HepG2 (cell line): ENCODE measurements around the gene ARVCF. TPM values are rescaled to one million over a fixed set of nuclear protein-coding genes. Genes with fewer than 3 reads are reported as not detected.

Experiments used
- ATAC-seq: fragments of 200-7000 bp; cut with Tn5 transposase; 3 replicates; pipeline ENCODE4 v1.9.1; 2020; ENCODE audit warnings: mild to moderate bottlenecking, moderate library complexity
- BruUV-seq: library from RNA; stranded (reverse); fragments of 400-500 nt; replicated peaks from 2 replicates; lab custom pipeline; 2021; lab: Mats Ljungman, UMichigan
- CTCF ChIA-PET: fragments of 300-600 bp; formaldehyde crosslinking; extraction: SDS; loops from one replicate; lab custom pipeline; 2021; ENCODE audit warnings: low total read pairs, inconsistent platforms, low intra/inter-chr PET ratio; lab: Yijun Ruan, JAX
- POLR2A ChIA-PET: fragments of 350-600 bp; sonication (Branson Sonifier 250); formaldehyde crosslinking; loops from one replicate; lab custom pipeline; 2020; ENCODE audit warnings: antibody characterized with exemption, inconsistent platforms; lab: Yijun Ruan, JAX
- DNase-seq: peaks from one replicate; pipeline ENCODE4 v3.0.0-alpha.2; 2015; ENCODE audit warnings: low spot score
- FAIRE-seq: peaks from 3 replicates; lab custom pipeline; 2011; peaks lifted over from hg19 to GRCh38; lab: Jason Lieb, UNC
- H2AFZ ChIP-seq: one replicate; pipeline ENCODE4 v1.6.1; 2011; ENCODE audit warnings: low read length, inconsistent platforms
- H3K27ac ChIP-seq: fragments of 300-600 bp; 3 replicates; pipeline ENCODE4 v1.8.0; 2011; ENCODE audit warnings: mixed run types, mild to moderate bottlenecking, mixed read lengths, low read length, inconsistent platforms; ENCODE audit not compliant: insufficient read depth; ENCODE audit errors: extremely low read length
- H3K27me3 ChIP-seq, 2 experiments: fragments of 200-600 bp in 1 of 2; 2 replicates in 1 of 2; 3 replicates in 1 of 2; pipeline versions ENCODE4 v1.6.0 to v1.8.0; 2011; ENCODE audit warnings: low read length in 2 of 2, mild to moderate bottlenecking in 2 of 2, moderate library complexity in 2 of 2, inconsistent platforms in 1 of 2; ENCODE audit not compliant: insufficient read depth in 2 of 2, control insufficient read depth in 1 of 2
- H3K36me3 ChIP-seq, 2 experiments: fragments of 200-600 bp in 1 of 2; replicated peaks in 1 of 2; 2 replicates in 1 of 2; 3 replicates in 1 of 2; pipeline versions ENCODE4 v1.5.1 to v1.8.0; 2011; ENCODE audit warnings: low read length in 2 of 2, inconsistent platforms in 1 of 2; ENCODE audit not compliant: insufficient read depth in 2 of 2, control insufficient read depth in 1 of 2
- H3K4me1 ChIP-seq: 2 replicates; pipeline ENCODE4 v1.5.1; 2012; ENCODE audit warnings: low read length, inconsistent platforms; ENCODE audit not compliant: insufficient read depth
- H3K4me2 ChIP-seq: 2 replicates; pipeline ENCODE4 v1.6.0; 2011; ENCODE audit warnings: low read depth, low read length, inconsistent platforms
- H3K4me3 ChIP-seq, 3 experiments: fragments of 200-600 bp in 1 of 3; sonication (generic), shearing (Covaris generic) in 1 of 3; replicated peaks in 1 of 3; 2 replicates each; pipeline ENCODE4 v1.5.1; 2011 to 2016; ENCODE audit warnings: low read length in 3 of 3, inconsistent platforms in 2 of 3, low read depth in 2 of 3, mild to moderate bottlenecking in 2 of 3, control low read depth in 1 of 3, mixed read lengths in 1 of 3; ENCODE audit not compliant: insufficient read depth in 1 of 3
- H3K79me2 ChIP-seq: one replicate; pipeline ENCODE4 v1.6.1; 2011; ENCODE audit warnings: low read length, inconsistent platforms; ENCODE audit not compliant: insufficient read depth
- H3K9ac ChIP-seq: 2 replicates; pipeline ENCODE4 v1.6.0; 2011; ENCODE audit warnings: mild to moderate bottlenecking, low read depth, low read length, inconsistent platforms; ENCODE audit not compliant: insufficient read depth
- H3K9me3 ChIP-seq: 2 replicates; pipeline ENCODE4 v1.5.1; 2012; ENCODE audit warnings: mild to moderate bottlenecking, low read length
- H4K20me1 ChIP-seq: 2 replicates; pipeline ENCODE4 v1.6.0; 2011; ENCODE audit warnings: inconsistent platforms, mild to moderate bottlenecking, low read length, moderate library complexity; ENCODE audit not compliant: insufficient read depth
- BHLHE40 ChIP-seq: IDR thresholded peaks from 2 replicates; pipeline ENCODE4 v1.6.1; 2011; ENCODE audit warnings: low read length, improper control_type of control experiment
- CHD2 ChIP-seq: IDR thresholded peaks from 2 replicates; pipeline ENCODE4 v1.6.1; 2011; ENCODE audit warnings: low read depth, low read length, improper control_type of control experiment
- HIVEP1 ChIP-seq: sonication (generic); formaldehyde crosslinking; IDR thresholded peaks from 2 replicates; pipeline ENCODE4 v1.4.0; 2020; ENCODE audit warnings: mild to moderate bottlenecking, missing genetic modification reagents
- KAT8 ChIP-seq: IDR thresholded peaks from 2 replicates; pipeline ENCODE4 v1.6.1; 2016; ENCODE audit warnings: missing genetic modification reagents, missing compliant biosample characterization
- MED8 ChIP-seq: sonication (generic); formaldehyde crosslinking; IDR thresholded peaks from 2 replicates; pipeline ENCODE4 v1.8.1; 2023; ENCODE audit warnings: mild to moderate bottlenecking, missing genetic modification reagents; ENCODE audit not compliant: insufficient replicate concordance
- PRMT3 ChIP-seq: sonication (generic); formaldehyde crosslinking; IDR thresholded peaks from 2 replicates; pipeline ENCODE4 v1.8.1; 2022; ENCODE audit warnings: low read depth, mild to moderate bottlenecking, moderate library complexity, missing genetic modification reagents, borderline replicate concordance
- TSC22D2 ChIP-seq: sonication (generic); formaldehyde crosslinking; IDR thresholded peaks from 2 replicates; pipeline ENCODE4 v1.5.1; 2020; ENCODE audit warnings: missing genetic modification reagents, mild to moderate bottlenecking, borderline replicate concordance
- YEATS4 ChIP-seq: sonication (generic); formaldehyde crosslinking; IDR thresholded peaks from 2 replicates; pipeline ENCODE4 v1.4.0; 2020; ENCODE audit warnings: missing genetic modification reagents, borderline replicate concordance
- ZBTB1 ChIP-seq: sonication (generic); formaldehyde crosslinking; IDR thresholded peaks from 2 replicates; pipeline ENCODE4 v1.4.0; 2020; ENCODE audit warnings: missing genetic modification reagents, borderline replicate concordance
- ZNF335 ChIP-seq: sonication (generic); formaldehyde crosslinking; IDR thresholded peaks from 2 replicates; pipeline ENCODE4 v1.4.0; 2020; ENCODE audit warnings: missing genetic modification reagents
- ZNF564 ChIP-seq: sonication (generic); formaldehyde crosslinking; IDR thresholded peaks from 2 replicates; pipeline ENCODE4 v1.8.1; 2023; ENCODE audit warnings: mild to moderate bottlenecking, missing genetic modification reagents
- ZNF776 ChIP-seq: sonication (generic); formaldehyde crosslinking; IDR thresholded peaks from 2 replicates; pipeline ENCODE4 v1.4.0; 2020; ENCODE audit warnings: mild to moderate bottlenecking, missing genetic modification reagents
- ZSCAN22 ChIP-seq: sonication (generic); formaldehyde crosslinking; IDR thresholded peaks from 2 replicates; pipeline ENCODE4 v1.4.0; 2020; ENCODE audit warnings: mild to moderate bottlenecking, missing genetic modification reagents
- ZSCAN31 ChIP-seq: sonication (generic); formaldehyde crosslinking; IDR thresholded peaks from 2 replicates; pipeline ENCODE4 v1.5.0; 2020; ENCODE audit warnings: low read depth, mild to moderate bottlenecking, missing genetic modification reagents
- WGBS: methylation state at CpG from one replicate; pipeline ENCODE4 v1.1.6; 2017; ENCODE audit warnings: low lambda C conversion rate; 5-methylcytosine and 5-hydroxymethylcytosine counted together
- in situ Hi-C: cut with HindIII; loops from 2 replicates; pipeline ENCODE4 v1.10.0; 2017; ENCODE audit warnings: low pct_unique_long_range_greater_than_20kb; ENCODE audit not compliant: extremely low pct_ligation_motif_present
- intact Hi-C: fragments of 100-400 bp; cut with micrococcal nuclease; formaldehyde crosslinking; loops from one replicate; pipeline ENCODE4 v1.10.0; 2022; ENCODE audit not compliant: unreplicated experiment
- polyA plus RNA-seq, 8 experiments: library from polyadenylated mRNA; depleted of rRNA in 3 of 8; stranded (reverse) in 7 of 8; unstranded in 1 of 8; fragments of >200 nt; fragmentation: Illumina TruSeq in 4 of 8; extraction: Trizol in 4 of 8; gene quantifications; 2 replicates each; pipeline versions ENCODE4 v1.2.1 to v1.2.3, GENCODE V29; 2011 to 2016; ENCODE audit warnings: low read depth in 4 of 8, missing spikeins in 1 of 8, mixed read lengths in 1 of 8; ENCODE audit not compliant: insufficient read depth in 1 of 8
- total RNA-seq, 5 experiments: library from RNA; depleted of rRNA; stranded (reverse); fragments of >200 nt; fragmentation: Illumina TruSeq; extraction: Trizol; gene quantifications; 2 replicates each; pipeline ENCODE4 v1.2.3, GENCODE V29; 2016; ENCODE audit warnings: low read depth in 1 of 5
- TF ChIP-seq, protein P1 (sequence below): sonication (generic); formaldehyde crosslinking; conservative IDR thresholded peaks from 2 replicates; pipeline ENCODE4 v1.4.0; 2020; ENCODE audit warnings: missing genetic modification reagents
- TF ChIP-seq, protein P2 (sequence below): IDR thresholded peaks from 2 replicates; pipeline ENCODE4 v1.6.1; 2016; ENCODE audit warnings: low read depth, control low read depth
- TF ChIP-seq, protein P3 (sequence below): sonication (generic); formaldehyde crosslinking; IDR thresholded peaks from 2 replicates; pipeline ENCODE4 v1.8.1; 2023; ENCODE audit warnings: mild to moderate bottlenecking, missing genetic modification reagents

The ARVCF gene
- total and polyA plus RNA-seq, 2 of the 13 experiments (the other 11 are each of a cell fraction or from before 2014, with no cell fraction given) = 16.4 to 17.7 TPM

DNA sequence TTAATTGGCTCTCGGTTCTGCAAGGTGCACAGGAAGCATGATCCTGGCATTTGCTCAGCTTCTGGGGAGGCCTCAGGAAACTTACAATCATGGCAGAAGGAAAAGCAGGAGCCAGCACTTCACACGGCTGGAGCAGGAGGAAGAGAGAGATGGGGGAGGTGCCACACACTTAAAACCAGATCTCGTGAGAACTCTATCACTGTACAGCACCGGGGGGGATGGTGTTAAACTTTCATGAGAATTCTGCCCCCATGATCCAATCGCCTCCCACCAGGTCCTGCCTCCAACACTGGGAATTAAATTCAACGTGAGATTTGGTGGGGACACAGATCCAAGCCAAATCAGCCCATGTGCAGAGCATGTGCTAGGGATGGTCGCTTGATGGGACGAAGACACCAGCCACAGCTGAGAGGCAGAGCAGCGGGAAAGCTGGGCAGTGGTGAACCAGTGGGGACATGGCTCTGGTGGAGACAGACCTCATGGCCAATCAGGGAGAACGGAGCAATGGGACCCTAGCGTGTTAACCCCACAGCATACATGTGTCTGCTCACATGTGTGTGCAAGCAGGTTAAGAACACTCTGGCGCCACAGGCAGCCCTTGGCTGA is 10.5 kb upstream of the ARVCF start (continued):
- no peak for TF ChIP-seq ZNF564 (CRISPR knock-in tag)

DNA sequence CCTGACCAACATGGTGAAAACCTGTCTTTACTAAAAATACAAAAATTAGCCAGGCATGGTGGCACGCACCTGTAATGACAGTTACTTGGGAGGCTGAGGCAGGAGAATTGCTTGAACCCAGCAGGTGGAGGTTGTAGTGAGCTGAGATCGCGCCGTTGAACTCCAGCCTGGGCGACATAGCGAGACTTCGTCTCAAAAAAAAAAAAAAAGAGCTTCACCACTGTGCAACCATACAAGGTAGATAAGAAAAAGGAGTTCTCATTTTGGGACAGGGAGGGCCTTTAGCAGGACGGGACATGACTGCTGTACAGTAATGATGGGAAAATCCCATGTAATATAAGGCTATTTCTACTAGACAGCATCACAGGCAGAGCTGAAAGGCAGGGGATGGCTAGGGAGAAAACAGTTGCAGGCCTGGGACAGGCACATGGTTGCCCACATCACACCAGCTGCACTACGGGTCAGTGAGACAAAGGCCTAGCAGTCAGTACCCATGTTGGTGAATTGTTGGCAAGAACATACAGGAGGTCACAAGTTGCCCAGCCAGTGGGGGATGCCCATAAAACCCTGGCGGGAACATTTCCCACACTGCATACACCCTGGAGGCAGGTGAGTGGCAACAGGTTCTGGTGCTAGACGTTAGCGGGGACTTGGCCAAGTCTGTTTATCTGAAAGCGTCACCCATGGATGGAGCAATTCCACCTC is 9.7 kb upstream of the ARVCF start:
- no peaks in the 10 kb centered on the region for H3K27me3 ChIP-seq
- ChIA-PET POLR2A (interaction anchor here (1.2 kb wide), 1 partner anchor 67 kb away, joined by 3 read pairs; no protein-coding TSS in a partner anchor), CTCF (interaction anchor here (2.0 kb wide), 1 partner anchor 56 kb away, joined by 12 read pairs; no protein-coding TSS in a partner anchor)
- H3K9me3 ChIP-seq = no peaks in the 10 kb centered on the region
- BruUV-seq = no TSS peak
- in situ Hi-C loops = no loop called here
- no peak overlapping the region for H3K27ac ChIP-seq
- WGBS = 95% methylated on average over 12 of the region's 13 CpGs
- FAIRE-seq (no peak), DNase-seq (no peak), ATAC-seq (no peak)
- intact Hi-C loops = no loop called here
- H3K9ac ChIP-seq = no peak overlapping the region
- H4K20me1 ChIP-seq = no peaks in the 10 kb centered on the region
- H3K36me3 ChIP-seq = peaks cover 0 to 1% of the 10 kb centered on the region in 2 experiments; a peak in 1 of 5 replicates
- no peak overlapping the region for H3K4me2 ChIP-seq
- H3K4me1 ChIP-seq = peaks cover 16% of the 10 kb centered on the region
- no peak overlapping the region for H3K4me3 ChIP-seq
- peaks cover 12% of the 10 kb centered on the region for H3K79me2 ChIP-seq
- no peak overlapping the region for H2AFZ ChIP-seq
- no peak for TF ChIP-seq ZBTB1
- no peak for TF ChIP-seq BHLHE40
- no peak for TF ChIP-seq ZSCAN22 (CRISPR knock-in tag)
- TF ChIP-seq, protein P1, sequence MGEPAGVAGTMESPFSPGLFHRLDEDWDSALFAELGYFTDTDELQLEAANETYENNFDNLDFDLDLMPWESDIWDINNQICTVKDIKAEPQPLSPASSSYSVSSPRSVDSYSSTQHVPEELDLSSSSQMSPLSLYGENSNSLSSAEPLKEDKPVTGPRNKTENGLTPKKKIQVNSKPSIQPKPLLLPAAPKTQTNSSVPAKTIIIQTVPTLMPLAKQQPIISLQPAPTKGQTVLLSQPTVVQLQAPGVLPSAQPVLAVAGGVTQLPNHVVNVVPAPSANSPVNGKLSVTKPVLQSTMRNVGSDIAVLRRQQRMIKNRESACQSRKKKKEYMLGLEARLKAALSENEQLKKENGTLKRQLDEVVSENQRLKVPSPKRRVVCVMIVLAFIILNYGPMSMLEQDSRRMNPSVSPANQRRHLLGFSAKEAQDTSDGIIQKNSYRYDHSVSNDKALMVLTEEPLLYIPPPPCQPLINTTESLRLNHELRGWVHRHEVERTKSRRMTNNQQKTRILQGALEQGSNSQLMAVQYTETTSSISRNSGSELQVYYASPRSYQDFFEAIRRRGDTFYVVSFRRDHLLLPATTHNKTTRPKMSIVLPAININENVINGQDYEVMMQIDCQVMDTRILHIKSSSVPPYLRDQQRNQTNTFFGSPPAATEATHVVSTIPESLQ (CRISPR knock-in tag) = no peak
- no peak for TF ChIP-seq MED8 (CRISPR knock-in tag)
- no peak for TF ChIP-seq CHD2
- no peak for TF ChIP-seq YEATS4 (CRISPR knock-in tag)
- no peak for TF ChIP-seq HIVEP1 (CRISPR knock-in tag)
- no peak for TF ChIP-seq TSC22D2 (CRISPR knock-in tag)
- TF ChIP-seq, protein P2, sequence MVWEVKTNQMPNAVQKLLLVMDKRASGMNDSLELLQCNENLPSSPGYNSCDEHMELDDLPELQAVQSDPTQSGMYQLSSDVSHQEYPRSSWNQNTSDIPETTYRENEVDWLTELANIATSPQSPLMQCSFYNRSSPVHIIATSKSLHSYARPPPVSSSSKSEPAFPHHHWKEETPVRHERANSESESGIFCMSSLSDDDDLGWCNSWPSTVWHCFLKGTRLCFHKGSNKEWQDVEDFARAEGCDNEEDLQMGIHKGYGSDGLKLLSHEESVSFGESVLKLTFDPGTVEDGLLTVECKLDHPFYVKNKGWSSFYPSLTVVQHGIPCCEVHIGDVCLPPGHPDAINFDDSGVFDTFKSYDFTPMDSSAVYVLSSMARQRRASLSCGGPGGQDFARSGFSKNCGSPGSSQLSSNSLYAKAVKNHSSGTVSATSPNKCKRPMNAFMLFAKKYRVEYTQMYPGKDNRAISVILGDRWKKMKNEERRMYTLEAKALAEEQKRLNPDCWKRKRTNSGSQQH (CRISPR knock-in tag) = no peak
- no peak for TF ChIP-seq ZSCAN31 (CRISPR knock-in tag)
- no peak for TF ChIP-seq ZNF564 (CRISPR knock-in tag)
- TF ChIP-seq, protein P3, sequence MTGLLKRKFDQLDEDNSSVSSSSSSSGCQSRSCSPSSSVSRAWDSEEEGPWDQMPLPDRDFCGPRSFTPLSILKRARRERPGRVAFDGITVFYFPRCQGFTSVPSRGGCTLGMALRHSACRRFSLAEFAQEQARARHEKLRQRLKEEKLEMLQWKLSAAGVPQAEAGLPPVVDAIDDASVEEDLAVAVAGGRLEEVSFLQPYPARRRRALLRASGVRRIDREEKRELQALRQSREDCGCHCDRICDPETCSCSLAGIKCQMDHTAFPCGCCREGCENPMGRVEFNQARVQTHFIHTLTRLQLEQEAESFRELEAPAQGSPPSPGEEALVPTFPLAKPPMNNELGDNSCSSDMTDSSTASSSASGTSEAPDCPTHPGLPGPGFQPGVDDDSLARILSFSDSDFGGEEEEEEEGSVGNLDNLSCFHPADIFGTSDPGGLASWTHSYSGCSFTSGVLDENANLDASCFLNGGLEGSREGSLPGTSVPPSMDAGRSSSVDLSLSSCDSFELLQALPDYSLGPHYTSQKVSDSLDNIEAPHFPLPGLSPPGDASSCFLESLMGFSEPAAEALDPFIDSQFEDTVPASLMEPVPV (CRISPR knock-in tag) = no peak
- TF ChIP-seq ZNF335 (CRISPR knock-in tag) = no peak
- no peak for TF ChIP-seq PRMT3 (CRISPR knock-in tag)
- no peak for TF ChIP-seq ZNF776
- TF ChIP-seq KAT8 = no peak
